ENCODE results near the gene PHYKPL. TPM values are rescaled to one million over a fixed set of nuclear protein-coding genes. Genes with fewer than 3 reads are reported as not detected.

PHYKPL gene
- polyA plus RNA-seq, 1 experiment: 48.5 TPM

DNA sequence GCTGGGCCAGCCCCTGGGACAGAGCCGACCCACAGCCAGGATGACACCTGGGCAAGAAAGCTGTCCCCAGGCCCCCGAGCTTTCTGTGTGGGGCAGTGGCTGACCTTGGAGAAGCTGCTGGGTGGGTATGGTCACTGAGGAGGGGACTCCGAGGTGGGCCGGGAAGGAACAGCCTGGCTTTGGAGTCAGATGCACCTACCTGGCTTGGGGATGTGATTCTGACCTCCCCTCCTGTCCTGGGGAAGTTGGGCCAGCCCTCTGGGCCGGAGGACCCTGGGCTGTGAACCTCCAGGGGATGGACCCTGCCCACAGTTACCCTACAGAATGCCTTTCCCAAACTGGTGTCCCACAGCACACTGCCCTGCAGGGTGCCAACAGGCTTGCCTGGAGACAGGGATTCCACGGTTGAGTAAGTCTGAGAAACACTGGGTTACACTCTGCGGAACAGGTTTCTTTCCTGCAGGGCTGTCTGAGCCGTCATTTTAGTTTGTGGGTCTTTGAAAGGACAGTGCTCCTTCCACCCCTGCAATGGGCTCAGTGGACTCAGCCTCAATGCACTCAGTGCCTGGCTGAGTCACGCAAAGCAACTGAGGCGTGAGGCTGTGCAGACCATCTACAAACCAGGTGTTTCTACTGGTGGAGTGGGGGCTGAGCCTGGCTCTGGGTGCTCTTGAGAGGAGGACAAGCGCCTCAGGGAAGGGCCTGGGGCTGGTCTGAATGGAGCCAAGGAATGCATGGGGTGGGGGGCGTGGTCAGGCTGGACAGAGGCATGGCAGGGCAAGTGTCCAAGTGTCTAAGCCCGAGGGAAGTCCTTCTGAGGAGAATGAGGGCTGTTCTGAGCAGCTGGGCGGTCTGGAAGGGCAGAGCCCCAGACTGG lies 41.3 kb upstream of the PHYKPL start:
- CTCF ChIA-PET: no interaction called here
- no peak for DNase-seq (ENCODE audit: low read depth)
- TF ChIP-seq, protein P1, sequence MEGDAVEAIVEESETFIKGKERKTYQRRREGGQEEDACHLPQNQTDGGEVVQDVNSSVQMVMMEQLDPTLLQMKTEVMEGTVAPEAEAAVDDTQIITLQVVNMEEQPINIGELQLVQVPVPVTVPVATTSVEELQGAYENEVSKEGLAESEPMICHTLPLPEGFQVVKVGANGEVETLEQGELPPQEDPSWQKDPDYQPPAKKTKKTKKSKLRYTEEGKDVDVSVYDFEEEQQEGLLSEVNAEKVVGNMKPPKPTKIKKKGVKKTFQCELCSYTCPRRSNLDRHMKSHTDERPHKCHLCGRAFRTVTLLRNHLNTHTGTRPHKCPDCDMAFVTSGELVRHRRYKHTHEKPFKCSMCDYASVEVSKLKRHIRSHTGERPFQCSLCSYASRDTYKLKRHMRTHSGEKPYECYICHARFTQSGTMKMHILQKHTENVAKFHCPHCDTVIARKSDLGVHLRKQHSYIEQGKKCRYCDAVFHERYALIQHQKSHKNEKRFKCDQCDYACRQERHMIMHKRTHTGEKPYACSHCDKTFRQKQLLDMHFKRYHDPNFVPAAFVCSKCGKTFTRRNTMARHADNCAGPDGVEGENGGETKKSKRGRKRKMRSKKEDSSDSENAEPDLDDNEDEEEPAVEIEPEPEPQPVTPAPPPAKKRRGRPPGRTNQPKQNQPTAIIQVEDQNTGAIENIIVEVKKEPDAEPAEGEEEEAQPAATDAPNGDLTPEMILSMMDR (IDR thresholded peaks at IDR 0.05; ENCODE audit: insufficient read depth, low read depth, low read length): no peak
- Histone ChIP-seq H3K27me3 (ENCODE audit: control insufficient read depth, insufficient read depth, low read length) (no peaks in the 10 kb centered on the region; the same call in 1 of the 2 replicates), H3K4me3 (ENCODE audit: low read depth, low read length) (no peak overlapping the region), H3K36me3 (ENCODE audit: control insufficient read depth, insufficient read depth, low read length) (no peaks in the 10 kb centered on the region)
- POLR2A ChIA-PET: no interaction called here

DNA sequence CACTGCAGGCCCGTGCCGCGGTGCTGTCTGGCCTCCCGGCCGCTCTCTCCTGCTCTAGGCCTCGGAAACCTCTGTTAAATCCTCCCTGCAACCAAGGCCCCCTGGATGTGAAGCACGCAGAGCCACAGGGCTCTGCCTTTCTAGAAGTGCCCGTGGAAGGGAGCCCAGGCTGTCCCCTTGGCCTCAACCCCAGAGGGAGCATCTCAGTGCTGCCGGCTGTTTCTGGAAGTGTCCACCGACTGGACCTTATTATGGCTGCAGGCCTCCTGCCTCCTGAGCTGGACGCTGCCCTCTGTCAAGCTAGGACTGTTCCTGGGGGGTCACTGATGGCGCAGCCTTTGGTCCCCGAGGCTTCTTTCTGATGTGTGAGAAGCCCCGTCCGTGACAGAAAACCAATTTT lies 40.4 kb upstream of the PHYKPL start:
- TF ChIP-seq, protein P1 (IDR thresholded peaks at IDR 0.05; ENCODE audit: insufficient read depth, low read depth, low read length): no peak
- ChIA-PET CTCF (no interaction called here), POLR2A (no interaction called here)
- DNase-seq (ENCODE audit: low read depth): no peak
- Histone ChIP-seq H3K4me3 (ENCODE audit: low read depth, low read length) (no peak overlapping the region), H3K27me3 (ENCODE audit: control insufficient read depth, insufficient read depth, low read length) (no peaks in the 10 kb centered on the region; the same call in 1 of the 2 replicates), H3K36me3 (ENCODE audit: control insufficient read depth, insufficient read depth, low read length) (no peaks in the 10 kb centered on the region)

DNA sequence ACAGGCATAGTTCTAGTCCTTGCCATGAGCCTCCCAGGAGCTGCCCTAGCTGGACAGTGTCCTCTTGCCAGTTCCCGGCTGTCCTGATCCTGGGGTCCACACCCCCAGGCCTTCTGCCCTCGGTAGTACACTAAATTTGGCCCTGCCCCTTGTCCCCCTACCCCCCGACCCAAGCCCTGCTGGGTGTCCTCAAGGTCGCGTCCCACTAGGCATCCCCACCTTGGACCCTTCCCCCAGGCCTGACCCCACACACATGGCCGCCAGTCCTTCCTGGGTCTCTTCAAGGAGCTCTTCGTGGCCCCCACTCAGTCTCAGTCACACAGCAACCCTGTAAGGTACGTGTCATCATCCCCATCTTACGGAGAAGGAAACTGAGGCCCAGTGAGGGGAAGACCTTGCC lies 40.0 kb upstream of the PHYKPL start:
- CTCF ChIA-PET: no interaction called here
- Histone ChIP-seq H3K36me3 (ENCODE audit: control insufficient read depth, insufficient read depth, low read length) (no peaks in the 10 kb centered on the region), H3K27me3 (ENCODE audit: control insufficient read depth, insufficient read depth, low read length) (no peaks in the 10 kb centered on the region; the same call in 1 of the 2 replicates), H3K4me3 (ENCODE audit: low read depth, low read length) (no peak overlapping the region)
- POLR2A ChIA-PET: no interaction called here
- TF ChIP-seq, protein P1 (IDR thresholded peaks at IDR 0.05; ENCODE audit: insufficient read depth, low read depth, low read length): no peak
- no peak for DNase-seq (ENCODE audit: low read depth)

DNA sequence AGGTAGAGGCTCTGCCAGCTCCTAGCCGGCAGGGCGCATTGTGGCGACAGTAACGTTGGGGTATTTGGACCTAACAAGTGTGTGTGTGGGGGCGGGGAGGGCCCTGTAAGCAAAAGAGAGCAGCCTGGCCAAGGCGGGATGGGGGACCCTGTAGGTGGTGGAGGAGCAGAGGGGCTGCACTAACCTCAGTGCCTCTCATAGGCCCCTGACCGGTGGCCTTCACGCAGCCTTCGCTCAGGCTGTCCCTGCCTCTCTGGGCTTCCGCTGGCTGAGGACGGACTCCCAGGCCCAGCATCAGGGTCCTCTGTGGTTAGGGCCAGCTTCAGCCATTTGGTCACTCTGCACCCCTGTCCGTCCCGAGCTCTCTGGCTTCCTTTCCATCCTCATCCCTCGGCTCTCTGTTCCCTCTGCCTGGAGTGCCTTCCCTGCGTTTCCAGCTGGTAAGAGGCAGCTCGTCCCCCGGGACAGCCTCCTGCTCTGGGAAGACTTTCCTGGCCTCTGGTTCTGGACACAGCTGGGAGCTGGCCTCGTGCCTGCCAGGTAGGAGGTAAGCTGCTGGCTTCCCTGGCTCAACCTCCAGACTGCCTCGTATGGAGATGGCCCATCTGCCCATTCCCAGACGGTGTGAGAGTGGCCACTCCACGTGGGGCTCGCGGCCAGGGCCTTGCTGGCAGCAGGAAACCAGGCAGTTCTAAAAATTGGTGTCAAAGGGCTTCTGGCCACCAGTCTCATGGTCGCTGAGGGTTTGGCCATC lies 39.3 kb upstream of the PHYKPL start:
- no peaks in the 10 kb centered on the region for H3K36me3 ChIP-seq (ENCODE audit: control insufficient read depth, insufficient read depth, low read length)
- DNase-seq (ENCODE audit: low read depth): no peak
- ChIA-PET POLR2A (no interaction called here), CTCF (no interaction called here)
- TF ChIP-seq, protein P1 (IDR thresholded peaks at IDR 0.05; ENCODE audit: insufficient read depth, low read depth, low read length): no peak
- H3K27me3 ChIP-seq (ENCODE audit: control insufficient read depth, insufficient read depth, low read length): no peaks in the 10 kb centered on the region; the same call in 1 of the 2 replicates
- no peak overlapping the region for H3K4me3 ChIP-seq (ENCODE audit: low read depth, low read length)

GRCh38 chr5:178271231-178271630 lies 38.6 kb upstream of the PHYKPL start:
- no peaks in the 10 kb centered on the region for H3K36me3 ChIP-seq (ENCODE audit: control insufficient read depth, insufficient read depth, low read length)
- CTCF ChIA-PET: no interaction called here
- DNase-seq (ENCODE audit: low read depth): no peak
- POLR2A ChIA-PET: no interaction called here
- TF ChIP-seq, protein P1 (IDR thresholded peaks at IDR 0.05; ENCODE audit: insufficient read depth, low read depth, low read length): no peak
- H3K27me3 ChIP-seq (ENCODE audit: control insufficient read depth, insufficient read depth, low read length): no peaks in the 10 kb centered on the region; the same call in 1 of the 2 replicates
- H3K4me3 ChIP-seq (ENCODE audit: low read depth, low read length): no peak overlapping the region
